KMS-11 (cell line): ENCODE data around the gene USP51.

Source experiments
- H2AFZ ChIP-seq: fragments of 200-600 bp; sonication (generic); 2 replicates; pipeline ENCODE4 v1.6.1; 2016; ENCODE audit warnings: antibody characterized with exemption, mixed run types, low read depth
- H3K27ac ChIP-seq: fragments of 200-600 bp; sonication (generic); 2 replicates; pipeline ENCODE4 v1.6.1; 2016; ENCODE audit warnings: mild to moderate bottlenecking, mixed run types
- H3K27me3 ChIP-seq: fragments of 200-600 bp; sonication (generic); 2 replicates; pipeline ENCODE4 v1.6.1; 2017; ENCODE audit warnings: mild to moderate bottlenecking, low read depth, mixed run types, moderate library complexity; ENCODE audit not compliant: insufficient read depth
- H3K36me3 ChIP-seq: fragments of 200-600 bp; sonication (generic); 2 replicates; pipeline ENCODE4 v1.6.1; 2017; ENCODE audit warnings: mild to moderate bottlenecking, mixed run types; ENCODE audit not compliant: insufficient read depth
- H3K4me1 ChIP-seq: fragments of 200-600 bp; sonication (generic); 2 replicates; pipeline ENCODE4 v1.6.1; 2016; ENCODE audit warnings: mild to moderate bottlenecking, low read depth, mixed run types; ENCODE audit not compliant: poor library complexity, severe bottlenecking
- H3K4me2 ChIP-seq: fragments of 200-600 bp; sonication (generic); 2 replicates; pipeline ENCODE4 v1.7.0; 2016; ENCODE audit warnings: mild to moderate bottlenecking, mixed run types
- H3K4me3 ChIP-seq: fragments of 200-600 bp; sonication (generic); IDR thresholded peaks from 2 replicates; pipeline ENCODE4 v1.6.1; 2017; ENCODE audit warnings: low read depth, low read length, mixed read lengths; ENCODE audit not compliant: insufficient read depth
- H3K79me2 ChIP-seq: fragments of 200-600 bp; sonication (generic); 2 replicates; pipeline ENCODE4 v1.6.1; 2016; ENCODE audit warnings: low read depth, mixed run types; ENCODE audit not compliant: insufficient read depth
- H3K9ac ChIP-seq: fragments of 200-600 bp; sonication (generic); 2 replicates; pipeline ENCODE4 v1.6.1; 2016; ENCODE audit warnings: mild to moderate bottlenecking, mixed run types
- H4K20me1 ChIP-seq: fragments of 200-600 bp; sonication (generic); 2 replicates; pipeline ENCODE4 v1.6.1; 2016; ENCODE audit warnings: mild to moderate bottlenecking, mixed run types; ENCODE audit not compliant: insufficient read depth
- CTCF ChIP-seq: fragments of 200-600 bp; sonication (generic); conservative IDR thresholded peaks from 2 replicates; pipeline ENCODE4 v1.6.1; 2017; ENCODE audit warnings: low read depth, mild to moderate bottlenecking, antibody characterized with exemption, low read length, moderate library complexity, mixed read lengths

USP51 gene

DNA sequence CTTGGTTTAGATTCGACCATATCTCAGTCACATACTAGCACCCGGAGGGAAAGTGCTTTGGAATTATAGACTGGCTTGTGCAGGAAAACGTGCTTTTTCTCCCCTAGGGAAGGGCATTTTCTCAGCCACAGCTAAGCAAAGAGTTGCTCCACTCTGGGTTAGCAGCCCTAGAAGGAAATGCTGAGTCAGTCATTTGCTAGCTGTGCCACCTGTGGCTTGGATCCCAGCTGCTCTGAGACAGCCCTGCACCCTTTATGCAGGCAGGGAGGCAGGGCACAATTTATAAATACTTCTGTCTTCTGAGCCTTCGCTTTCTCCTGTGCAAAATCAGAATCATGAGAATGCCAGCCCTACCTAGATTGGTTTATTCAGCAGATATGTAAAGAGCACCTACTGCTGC lies 1.3 kb upstream of the USP51 start:
- H3K9ac ChIP-seq = peak overlapping the region; percentile 32; the same call in 1 of the 2 replicates
- H3K79me2 ChIP-seq = no peaks in the 10 kb centered on the region
- peak overlapping the region; percentile 94 for H3K4me2 ChIP-seq
- peaks cover 37% of the 10 kb centered on the region for H3K4me1 ChIP-seq
- H2AFZ ChIP-seq = peak overlapping the region; percentile 30; the same call in 1 of the 2 replicates
- H4K20me1 ChIP-seq = no peaks in the 10 kb centered on the region
- peak overlapping the region; percentile 87 for H3K27ac ChIP-seq
- H3K27me3 ChIP-seq = no peaks in the 10 kb centered on the region
- no peak overlapping the region for H3K4me3 ChIP-seq
- no peaks in the 10 kb centered on the region for H3K36me3 ChIP-seq
- TF ChIP-seq CTCF = no peak

DNA sequence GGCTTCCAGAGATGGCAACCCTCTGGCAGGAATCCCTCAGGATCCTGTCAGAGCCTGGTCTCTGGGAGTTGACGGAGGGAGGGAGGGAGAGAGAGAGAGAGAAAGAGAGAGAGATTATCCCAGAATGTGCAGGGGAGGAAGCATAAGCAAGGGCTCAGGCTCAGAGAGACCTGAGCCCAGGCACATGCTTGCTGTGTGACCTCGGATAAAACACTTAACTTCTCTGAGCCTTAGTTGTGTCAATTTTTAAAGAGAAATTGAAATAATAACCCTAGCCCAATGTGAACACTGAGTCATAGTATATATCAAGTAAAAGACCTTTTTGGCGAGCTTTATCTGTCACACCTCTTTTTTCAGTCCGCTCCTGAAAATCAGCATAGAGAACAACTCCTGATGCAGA lies 473 bp upstream of the USP51 start:
- peaks cover 39% of the 10 kb centered on the region for H3K4me1 ChIP-seq
- H3K27me3 ChIP-seq = no peaks in the 10 kb centered on the region
- TF ChIP-seq CTCF = no peak
- no peaks in the 10 kb centered on the region for H3K36me3 ChIP-seq
- H3K27ac ChIP-seq = peak overlapping the region; percentile 87
- H4K20me1 ChIP-seq = no peaks in the 10 kb centered on the region
- peak overlapping the region; percentile 83; the same call in 1 of the 2 replicates for H3K9ac ChIP-seq
- H2AFZ ChIP-seq = no peak overlapping the region; the same call in 1 of the 2 replicates
- no peak overlapping the region for H3K4me3 ChIP-seq
- peak overlapping the region; percentile 94 for H3K4me2 ChIP-seq
- no peaks in the 10 kb centered on the region for H3K79me2 ChIP-seq

- Histone ChIP-seq H4K20me1 (no peaks in the 10 kb centered on the region), H3K4me2 (0 out of 2 replicates have a peak overlapping the region, but pooled peaks have one; percentile 33), H3K27ac (peak overlapping the region; percentile 87), H2AFZ (peak overlapping the region; percentile 75), H3K36me3 (no peaks in the 10 kb centered on the region), H3K27me3 (no peaks in the 10 kb centered on the region), H3K4me1 (peaks cover 41% of the 10 kb centered on the region), H3K4me3 (no peak overlapping the region), H3K79me2 (no peaks in the 10 kb centered on the region), H3K9ac (peak overlapping the region; percentile 83)
- TF ChIP-seq CTCF = no peak
These were observed 895 bp downstream of the USP51 start for GRCh38 chrX:55488593-55489313.

DNA sequence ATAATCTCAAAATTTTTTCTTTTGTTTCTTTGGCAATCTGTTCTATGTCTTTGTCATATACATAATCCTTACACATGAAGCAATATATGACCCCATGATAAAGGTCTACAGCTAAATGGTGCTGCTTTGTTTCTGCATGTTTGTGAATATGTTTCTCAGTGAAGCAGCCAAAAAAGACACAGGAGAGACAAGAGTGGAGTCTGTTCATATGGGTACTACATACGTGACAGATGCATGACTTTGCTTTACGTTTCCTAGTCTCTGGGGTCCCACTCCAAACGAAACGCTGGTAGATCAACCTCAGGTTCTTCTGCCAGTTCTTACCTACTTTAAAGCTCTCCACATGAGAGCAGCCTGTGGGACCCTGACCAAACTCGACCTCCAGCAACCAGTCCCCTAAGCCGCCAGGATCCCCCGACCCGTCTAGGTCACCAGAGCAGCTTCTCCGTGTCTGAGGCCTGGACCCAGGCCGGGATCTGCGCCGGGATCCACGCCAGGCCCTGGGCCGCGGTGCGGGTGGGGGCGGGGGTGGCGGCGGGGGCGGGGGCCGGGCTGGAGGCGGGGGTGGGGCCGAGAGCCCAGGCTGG lies 1.5 kb downstream of the USP51 start:
- Histone ChIP-seq H3K36me3 (no peaks in the 10 kb centered on the region), H3K4me2 (peak overlapping the region; percentile 52), H3K9ac (peak overlapping the region; percentile 83; the same call in 1 of the 2 replicates), H2AFZ (peak overlapping the region; percentile 52; the same call in 1 of the 2 replicates), H3K79me2 (no peaks in the 10 kb centered on the region), H4K20me1 (no peaks in the 10 kb centered on the region), H3K27ac (peak overlapping the region; percentile 51), H3K4me3 (no peak overlapping the region), H3K27me3 (no peaks in the 10 kb centered on the region), H3K4me1 (peaks cover 41% of the 10 kb centered on the region)
- no peak for TF ChIP-seq CTCF
